ENCODE measurements around the gene TRMT112. TPM values are rescaled to one million over a fixed set of nuclear protein-coding genes. Genes with fewer than 3 reads are reported as not detected.

Gene TRMT112
- total RNA-seq, 6 donors from 2014 or later: 110 to 215 (median 170) TPM

DNA sequence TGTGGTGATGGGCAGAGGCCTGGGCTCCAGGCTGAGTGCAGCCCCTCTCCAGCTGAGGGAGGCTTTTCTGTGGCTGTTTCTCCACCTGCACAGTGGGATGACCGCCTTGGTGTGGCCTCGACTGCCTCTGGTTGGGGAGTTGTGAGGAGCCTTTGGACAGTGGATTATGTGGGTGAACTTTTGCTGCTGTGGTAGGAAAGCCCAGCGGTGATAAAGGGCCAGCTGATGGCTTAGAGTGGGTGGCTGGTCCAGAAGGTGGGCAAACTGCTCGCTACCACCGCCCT lies 13.4 kb downstream of the TRMT112 start:
- ATAC-seq (ENCODE audit: low FRiP score in 2 of 2): no peak
- Histone ChIP-seq H3K27ac (peak overlapping the region; percentile 91 to 97 (median 94)), H3K4me1 (peaks cover 36 to 53% (median 48%) of the 10 kb centered on the region in 4 donors), H3K36me3 (peaks cover 0 to 9% (median 0%) of the 10 kb centered on the region in 4 donors), H3K27me3 (peaks cover 0 to 19% (median 11%) of the 10 kb centered on the region in 4 donors), H3K9me3 (no peaks in the 10 kb centered on the region), H3K4me3 (peak overlapping the region in 3 of 4 donors; percentile 84 to 96 (median 90))
- WGBS, 2 donors: 54 to 57% methylated on average over 5 of the region's 5 CpGs
- TF ChIP-seq EP300 (IDR thresholded peaks at IDR 0.05) (no peak), POLR2AphosphoS5 (IDR thresholded peaks at IDR 0.05) (no peak), POLR2A (IDR thresholded peaks at IDR 0.05) (no peak)
- TF ChIP-seq, protein P1, sequence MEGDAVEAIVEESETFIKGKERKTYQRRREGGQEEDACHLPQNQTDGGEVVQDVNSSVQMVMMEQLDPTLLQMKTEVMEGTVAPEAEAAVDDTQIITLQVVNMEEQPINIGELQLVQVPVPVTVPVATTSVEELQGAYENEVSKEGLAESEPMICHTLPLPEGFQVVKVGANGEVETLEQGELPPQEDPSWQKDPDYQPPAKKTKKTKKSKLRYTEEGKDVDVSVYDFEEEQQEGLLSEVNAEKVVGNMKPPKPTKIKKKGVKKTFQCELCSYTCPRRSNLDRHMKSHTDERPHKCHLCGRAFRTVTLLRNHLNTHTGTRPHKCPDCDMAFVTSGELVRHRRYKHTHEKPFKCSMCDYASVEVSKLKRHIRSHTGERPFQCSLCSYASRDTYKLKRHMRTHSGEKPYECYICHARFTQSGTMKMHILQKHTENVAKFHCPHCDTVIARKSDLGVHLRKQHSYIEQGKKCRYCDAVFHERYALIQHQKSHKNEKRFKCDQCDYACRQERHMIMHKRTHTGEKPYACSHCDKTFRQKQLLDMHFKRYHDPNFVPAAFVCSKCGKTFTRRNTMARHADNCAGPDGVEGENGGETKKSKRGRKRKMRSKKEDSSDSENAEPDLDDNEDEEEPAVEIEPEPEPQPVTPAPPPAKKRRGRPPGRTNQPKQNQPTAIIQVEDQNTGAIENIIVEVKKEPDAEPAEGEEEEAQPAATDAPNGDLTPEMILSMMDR (IDR thresholded peaks at IDR 0.05): no peak
- no peak for DNase-seq

- peak overlapping the region in 2 of 4 donors; percentile 91 to 97 for H3K27ac ChIP-seq
- no peak overlapping the region for H3K4me3 ChIP-seq
- TF ChIP-seq POLR2A (IDR thresholded peaks at IDR 0.05) (no peak), POLR2AphosphoS5 (IDR thresholded peaks at IDR 0.05) (no peak), EP300 (IDR thresholded peaks at IDR 0.05) (no peak)
- TF ChIP-seq, protein P1 (IDR thresholded peaks at IDR 0.05): no peak
- DNase-seq (no peak), ATAC-seq (ENCODE audit: low FRiP score in 2 of 2) (no peak)
- H3K4me1 ChIP-seq: peaks cover 37 to 53% (median 49%) of the 10 kb centered on the region in 4 donors
- no peaks in the 10 kb centered on the region for H3K9me3 ChIP-seq
- H3K36me3 ChIP-seq: peaks cover 0 to 9% (median 0%) of the 10 kb centered on the region in 4 donors
- 77 to 83% methylated on average over 9 to 13 of the region's 13 CpGs for WGBS, 2 donors
- peaks cover 0 to 21% (median 12%) of the 10 kb centered on the region in 4 donors for H3K27me3 ChIP-seq
These were observed 14.0 kb downstream of the TRMT112 start for GRCh38 chr11:64303109-64304031.

DNA sequence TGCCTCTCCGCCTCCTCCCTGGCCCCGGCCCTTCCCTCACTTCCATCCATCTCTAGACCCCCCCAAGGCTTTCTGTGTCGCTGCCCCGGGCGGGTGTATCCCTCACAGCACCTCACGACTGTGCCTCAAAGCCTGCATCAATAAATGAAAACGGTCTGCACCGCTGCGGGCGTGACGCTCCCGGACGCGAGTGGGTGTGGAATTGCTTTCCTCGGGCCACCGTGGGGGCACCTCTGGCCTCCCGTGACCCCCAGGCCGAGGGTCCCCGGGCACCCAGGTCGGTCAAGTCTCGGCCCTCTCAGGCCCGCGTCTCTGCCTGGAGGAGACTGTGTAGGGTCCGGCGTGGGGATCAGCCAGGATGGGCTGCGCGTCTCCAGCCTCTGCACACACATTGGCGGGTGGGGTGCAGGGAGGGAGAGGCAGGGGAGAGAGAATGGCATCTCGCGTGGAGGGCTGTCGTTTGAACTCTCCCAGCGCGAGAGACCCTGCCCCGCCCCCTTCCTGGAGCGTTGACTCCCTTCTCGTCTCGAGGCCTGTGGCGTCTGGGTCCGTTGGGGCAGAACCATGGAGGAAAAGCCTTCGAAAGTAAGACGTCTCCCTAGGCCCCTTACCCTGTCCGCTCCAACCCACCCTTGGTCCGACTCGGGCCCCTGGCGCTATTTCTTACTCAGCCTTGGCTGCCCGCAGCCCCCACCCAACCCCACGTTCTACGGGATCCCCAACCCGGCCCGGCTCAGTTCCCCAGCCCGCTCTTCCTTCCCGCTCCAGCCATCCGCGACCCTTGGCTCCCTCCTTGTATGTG lies 17.3 kb downstream of the TRMT112 start, which contains the start of gene CATSPERZ:
CATSPERZ (plus strand) TSS at position 512 of the 802 bp plus-strand sequence; CDS start at position 565, 53 bp downstream.
- peak within 1 kb of the TSS; percentile 15 to 53 (median 44) for H3K4me3 ChIP-seq
- peaks cover 30 to 39% (median 35%) of the 10 kb centered on the region in 4 donors for H3K4me1 ChIP-seq
- TF ChIP-seq POLR2A (IDR thresholded peaks at IDR 0.05) (no peak), POLR2AphosphoS5 (IDR thresholded peaks at IDR 0.05) (no peak), EP300 (IDR thresholded peaks at IDR 0.05) (no peak)
- TF ChIP-seq, protein P1 (IDR thresholded peaks at IDR 0.05): no peak
- peaks cover 0 to 42% (median 27%) of the 10 kb centered on the region in 4 donors for H3K27me3 ChIP-seq
- peak in 1 of 2 donors; percentile 1 for ATAC-seq (ENCODE audit: low FRiP score in 2 of 2)
- H3K36me3 ChIP-seq: no peaks in the 10 kb centered on the region
- 0 to 6% methylated on average over 20 to 41 of the region's 54 CpGs for WGBS, 2 donors
- peak within 1 kb of the TSS in 2 of 4 donors; percentile 14 to 45 for H3K27ac ChIP-seq
- no peaks in the 10 kb centered on the region for H3K9me3 ChIP-seq
- DNase-seq: no peak

GRCh38 chr11:64298966-64299846 lies 18.2 kb downstream of the TRMT112 start:
- peak overlapping the region in 2 of 4 donors; percentile 14 to 45 for H3K27ac ChIP-seq
- DNase-seq (peak; percentile 58 to 94), ATAC-seq (ENCODE audit: low FRiP score in 2 of 2) (peak in 1 of 2 donors; percentile 55)
- H3K27me3 ChIP-seq: peaks cover 0 to 42% (median 28%) of the 10 kb centered on the region in 4 donors
- 6 to 11% methylated on average over 17 to 43 of the region's 60 CpGs for WGBS, 2 donors
- peaks cover 27 to 39% (median 32%) of the 10 kb centered on the region in 4 donors for H3K4me1 ChIP-seq
- H3K4me3 ChIP-seq: peak overlapping the region; percentile 15 to 53 (median 44)
- H3K9me3 ChIP-seq: no peaks in the 10 kb centered on the region
- TF ChIP-seq POLR2A (IDR thresholded peaks at IDR 0.05): peak in 1 of 4 donors; percentile 30
- TF ChIP-seq POLR2AphosphoS5 (IDR thresholded peaks at IDR 0.05): peak in 1 of 2 donors; percentile 18
- TF ChIP-seq, protein P1 (IDR thresholded peaks at IDR 0.05): no peak
- no peak for TF ChIP-seq EP300 (IDR thresholded peaks at IDR 0.05)
- H3K36me3 ChIP-seq: no peaks in the 10 kb centered on the region

All from upper lobe of left lung (tissue), 6 donors.